Adrenal gland (tissue), 12 donors: ENCODE data around the gene CEP250. TPM values are rescaled to one million over a fixed set of nuclear protein-coding genes. Genes with fewer than 3 reads are reported as not detected.

Experiments used
- DNase-seq, 7 donors: peaks; one replicate each; pipeline ENCODE4 v3.0.0-alpha.2; 2019 to 2020
- H3K27ac ChIP-seq, 5 donors: fragments of 200-600 bp; sonication (generic) in 4 of 5; 1 replicate in 3 of 5; 2 replicates in 2 of 5; pipeline versions ENCODE4 v1.5.1 to v1.8.0; 2016 to 2020; ENCODE audit warnings: mild to moderate bottlenecking in 1 of 5
- H3K27me3 ChIP-seq: fragments of 200-600 bp; 2 replicates; pipeline ENCODE4 v1.8.0; 2021
- H3K36me3 ChIP-seq, 2 donors: fragments of 200-600 bp; replicated peaks in 1 of 2; 1 replicate in 1 of 2; 2 replicates in 1 of 2; pipeline versions ENCODE4 v1.5.1 to v1.8.0; 2018 to 2022
- H3K4me1 ChIP-seq, 2 donors: fragments of 200-600 bp; replicated peaks in 1 of 2; 1 replicate in 1 of 2; 2 replicates in 1 of 2; pipeline versions ENCODE4 v1.5.1 to v1.8.0; 2018 to 2021
- H3K4me3 ChIP-seq, 4 donors: fragments of 200-600 bp; sonication (generic) in 3 of 4; one replicate each; pipeline ENCODE4 v1.5.1; 2016 to 2018
- H3K9me3 ChIP-seq, 3 donors: fragments of 200-600 bp; sonication (generic) in 1 of 3; replicated peaks in 1 of 3; 1 replicate in 2 of 3; 2 replicates in 1 of 3; pipeline versions ENCODE4 v1.5.1 to v1.8.0; 2016 to 2021
- POLR2A ChIP-seq, 2 donors: fragments of 450-650 bp; IDR thresholded peaks; one replicate each; pipeline ENCODE4 v1.6.1; 2017; ENCODE audit warnings: antibody characterized with exemption in 2 of 2, mild to moderate bottlenecking in 2 of 2, moderate library complexity in 1 of 2
- WGBS, 4 donors: extraction: QIAGEN DNeasy Blood & Tissue Kit in 2 of 4; methylation state at CpG; one replicate each; pipeline versions ENCODE4 v1.1.5 to v1.1.7; 2013 to 2017; 5-methylcytosine and 5-hydroxymethylcytosine counted together
- intact Hi-C, 2 donors: fragments of 100-400 bp; cut with DNase I; formaldehyde crosslinking; loops; one replicate each; pipeline versions ENCODE4 v1.14.1 to v1.15.0; 2022 to 2023
- polyA plus RNA-seq, 3 donors: library from polyadenylated mRNA; stranded (reverse); fragments of 200-250 nt in 2 of 3; fragments of 350-450 nt in 1 of 3; fragmentation: Illumina TruSeq in 1 of 3; extraction: RNeasy Lipid Tissue Mini Kit (QIAGEN cat#74804) in 1 of 3; gene quantifications; one replicate each; pipeline ENCODE4 v1.2.3, GENCODE V29; 2013 to 2014
- total RNA-seq, 9 donors: library from RNA; depleted of rRNA in 4 of 9; stranded (reverse); fragments of >200 nt in 4 of 9; fragments of 120-200 nt in 1 of 9; fragmentation: NEBNext Ultra II Directional in 1 of 9; extraction: Animal tissue kit (Norgen Biotek cat#: 25700) in 1 of 9; gene quantifications; one replicate each; pipeline versions ENCODE4 v1.1.0 to v1.2.4, GENCODE V29; 2013 to 2023
- TF ChIP-seq, protein P1 (sequence below), 6 experiments: fragments of 450-650 bp in 4 of 6; fragments of 200-600 bp in 2 of 6; sonication (generic) in 1 of 6; IDR thresholded peaks; 1 replicate in 5 of 6; 2 replicates in 1 of 6; pipeline versions ENCODE4 v1.5.1 to v1.8.0; 2016 to 2021; ENCODE audit warnings: antibody characterized with exemption in 6 of 6, mild to moderate bottlenecking in 2 of 6, moderate library complexity in 1 of 6
- donor health status: healthy with polysubstance abuse.
- donor health status: Bipolar disorder and iron deficiency.
- donor health status: DM: yes; HTN: yes; CAD: no.
- donor health status: DM: no; HTN: no; CAD: no.
- donor health status: DM: no; HTN: no; CAD: no.
- donor health status: DM: yes; HTN: yes; CAD: no.

CEP250 gene
- total and polyA plus RNA-seq, 12 donors, result 12.6 to 49.8 (median 26.0) TPM

DNA sequence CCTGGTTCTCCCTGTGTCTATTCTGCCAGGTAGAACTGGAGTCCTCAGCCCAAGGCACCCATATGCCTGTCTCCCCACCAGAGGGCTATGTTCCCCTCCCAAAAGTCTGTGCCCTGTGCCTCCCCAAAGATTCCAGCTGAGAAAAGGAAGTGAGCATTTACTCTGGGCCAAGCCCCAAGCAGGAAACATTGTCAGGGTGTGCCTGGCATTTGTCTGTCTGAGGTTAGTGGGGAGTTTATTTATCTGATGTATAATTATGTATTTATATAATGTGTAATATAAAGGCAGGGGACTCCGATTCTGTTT lies 23.0 kb upstream of the CEP250 start:
- intact Hi-C loops, result loop anchor here in 1 of 2 donors (10.0 kb wide), 1 partner anchor 578 kb away; no protein-coding TSS in a partner anchor
- H3K4me1 ChIP-seq, result no peaks in the 10 kb centered on the region
- H3K4me3 ChIP-seq, result no peak overlapping the region
- TF ChIP-seq, protein P1, sequence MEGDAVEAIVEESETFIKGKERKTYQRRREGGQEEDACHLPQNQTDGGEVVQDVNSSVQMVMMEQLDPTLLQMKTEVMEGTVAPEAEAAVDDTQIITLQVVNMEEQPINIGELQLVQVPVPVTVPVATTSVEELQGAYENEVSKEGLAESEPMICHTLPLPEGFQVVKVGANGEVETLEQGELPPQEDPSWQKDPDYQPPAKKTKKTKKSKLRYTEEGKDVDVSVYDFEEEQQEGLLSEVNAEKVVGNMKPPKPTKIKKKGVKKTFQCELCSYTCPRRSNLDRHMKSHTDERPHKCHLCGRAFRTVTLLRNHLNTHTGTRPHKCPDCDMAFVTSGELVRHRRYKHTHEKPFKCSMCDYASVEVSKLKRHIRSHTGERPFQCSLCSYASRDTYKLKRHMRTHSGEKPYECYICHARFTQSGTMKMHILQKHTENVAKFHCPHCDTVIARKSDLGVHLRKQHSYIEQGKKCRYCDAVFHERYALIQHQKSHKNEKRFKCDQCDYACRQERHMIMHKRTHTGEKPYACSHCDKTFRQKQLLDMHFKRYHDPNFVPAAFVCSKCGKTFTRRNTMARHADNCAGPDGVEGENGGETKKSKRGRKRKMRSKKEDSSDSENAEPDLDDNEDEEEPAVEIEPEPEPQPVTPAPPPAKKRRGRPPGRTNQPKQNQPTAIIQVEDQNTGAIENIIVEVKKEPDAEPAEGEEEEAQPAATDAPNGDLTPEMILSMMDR (IDR thresholded peaks at IDR 0.05), result no peak
- no peak for TF ChIP-seq POLR2A (IDR thresholded peaks at IDR 0.05)
- no peaks in the 10 kb centered on the region for H3K36me3 ChIP-seq
- no peaks in the 10 kb centered on the region for H3K9me3 ChIP-seq
- no peaks in the 10 kb centered on the region for H3K27me3 ChIP-seq
- no peak overlapping the region for H3K27ac ChIP-seq
- WGBS, 4 donors, result 64 to 79% (median 70%) methylated on average over 1 of the region's 1 CpG
- DNase-seq, result no peak

DNA sequence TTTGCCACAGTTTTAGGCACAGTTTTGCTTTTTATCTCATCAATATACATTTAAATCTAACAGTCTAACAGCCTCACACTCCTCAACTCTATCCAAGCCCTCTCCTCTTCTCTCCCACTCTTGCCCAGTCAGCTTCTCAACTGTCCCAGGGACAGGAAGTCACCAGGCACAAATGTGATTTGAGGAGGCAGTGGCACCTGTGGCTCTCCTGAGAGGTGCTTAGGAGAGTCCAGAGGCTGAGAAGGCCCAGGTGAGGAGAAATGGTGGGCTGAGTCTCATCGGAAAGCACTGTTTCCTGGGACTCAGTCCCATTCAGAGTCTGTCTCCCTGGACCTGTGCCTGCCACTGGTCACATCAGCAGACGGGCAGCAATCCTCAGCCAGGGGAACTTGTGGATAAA lies 22.1 kb upstream of the CEP250 start:
- intact Hi-C loops, result loop anchor here in 1 of 2 donors (10.0 kb wide), 1 partner anchor 579 kb away; no protein-coding TSS in a partner anchor
- no peaks in the 10 kb centered on the region for H3K9me3 ChIP-seq
- TF ChIP-seq, protein P1 (IDR thresholded peaks at IDR 0.05), result no peak
- no peak for TF ChIP-seq POLR2A (IDR thresholded peaks at IDR 0.05)
- no peak for DNase-seq
- no peaks in the 10 kb centered on the region for H3K36me3 ChIP-seq
- 84 to 100% (median 87%) methylated on average over 1 to 2 of the region's 2 CpGs for WGBS, 4 donors
- no peak overlapping the region for H3K4me3 ChIP-seq
- H3K4me1 ChIP-seq, result no peaks in the 10 kb centered on the region
- H3K27ac ChIP-seq, result no peak overlapping the region
- H3K27me3 ChIP-seq, result no peaks in the 10 kb centered on the region

DNA sequence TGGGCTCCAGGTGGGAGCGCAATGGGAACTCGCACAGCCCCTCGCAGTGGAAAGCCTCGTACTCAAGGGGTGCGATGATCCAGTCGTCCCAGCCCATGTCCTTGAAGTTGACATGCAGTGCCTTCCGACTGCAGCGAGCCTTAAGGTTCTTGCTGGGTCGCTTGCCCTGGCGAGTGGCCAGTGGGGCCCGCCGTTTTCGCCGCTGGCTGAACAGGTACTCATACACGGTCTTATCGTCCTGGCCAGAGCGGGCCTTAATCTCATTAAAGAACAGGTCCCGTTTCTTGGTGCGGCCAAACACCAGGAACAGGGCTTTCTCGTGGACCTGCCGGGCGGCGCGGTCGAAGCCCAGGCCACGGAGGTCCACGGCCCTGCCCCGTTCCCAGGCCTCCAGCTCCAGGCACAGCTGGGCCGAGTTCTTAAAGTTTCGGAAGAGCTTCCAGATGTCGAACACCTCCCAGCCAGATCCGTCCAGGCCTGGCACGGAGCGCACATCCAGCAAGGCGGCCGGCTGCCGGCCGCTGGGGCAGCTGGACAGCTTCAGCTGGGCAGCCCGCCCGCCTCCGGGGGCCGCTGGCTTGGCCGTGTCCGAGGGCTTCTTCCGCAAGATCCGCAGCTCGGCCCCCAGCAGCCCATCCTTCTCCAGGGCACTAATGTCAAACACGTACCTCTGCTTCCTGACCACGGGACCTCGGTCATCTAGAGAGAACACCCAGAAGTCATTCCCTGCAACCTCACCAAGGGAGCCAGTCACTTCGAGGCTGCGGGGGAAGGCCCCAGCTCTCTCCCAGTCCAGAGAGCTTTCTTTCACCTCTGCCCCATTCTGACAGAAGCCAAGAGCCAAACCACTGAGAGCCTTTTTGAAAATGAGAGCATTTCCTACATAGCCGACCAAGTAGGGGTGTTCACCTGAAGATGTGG lies 21.1 kb upstream of the CEP250 start:
- Histone ChIP-seq H3K27me3 (no peaks in the 10 kb centered on the region), H3K4me1 (no peaks in the 10 kb centered on the region), H3K36me3 (no peaks in the 10 kb centered on the region), H3K4me3 (no peak overlapping the region), H3K27ac (no peak overlapping the region), H3K9me3 (no peaks in the 10 kb centered on the region)
- TF ChIP-seq, protein P1 (IDR thresholded peaks at IDR 0.05), result no peak
- no peak for TF ChIP-seq POLR2A (IDR thresholded peaks at IDR 0.05)
- no peak for DNase-seq
- intact Hi-C loops, result loop anchor here in 1 of 2 donors (5.0 to 10.0 kb wide), 2 partner anchors 132 to 580 kb away; no protein-coding TSS in a partner anchor
- WGBS, 4 donors, result 81 to 95% (median 86%) methylated on average over 11 to 53 of the region's 53 CpGs

DNA sequence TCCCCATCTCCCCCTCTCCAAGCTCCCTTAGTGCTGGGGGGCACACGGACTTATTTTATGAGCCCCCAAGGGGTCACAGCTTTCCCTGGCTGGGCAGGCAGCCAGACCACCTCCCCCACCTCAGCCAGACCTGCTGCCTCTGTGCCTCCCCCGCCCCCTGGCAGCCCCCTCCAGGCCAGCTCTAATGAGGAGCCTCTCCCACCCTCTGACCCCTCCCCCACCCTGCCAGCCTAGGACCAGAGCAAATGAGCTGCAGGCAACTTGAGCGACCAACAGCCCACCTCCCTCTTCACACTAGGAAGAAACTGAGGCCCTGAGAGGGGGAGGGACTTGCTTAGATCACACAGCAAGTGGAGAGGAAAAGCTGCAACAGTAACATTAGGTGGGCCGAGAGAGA lies 19.2 kb upstream of the CEP250 start:
- Histone ChIP-seq H3K4me3 (no peak overlapping the region), H3K36me3 (no peaks in the 10 kb centered on the region), H3K4me1 (no peaks in the 10 kb centered on the region), H3K9me3 (no peaks in the 10 kb centered on the region), H3K27me3 (no peaks in the 10 kb centered on the region), H3K27ac (no peak overlapping the region)
- intact Hi-C loops, result loop anchor here in 1 of 2 donors (5.0 to 10.0 kb wide), 2 partner anchors 134 to 581 kb away; no protein-coding TSS in a partner anchor
- no peak for DNase-seq
- no peak for TF ChIP-seq POLR2A (IDR thresholded peaks at IDR 0.05)
- TF ChIP-seq, protein P1 (IDR thresholded peaks at IDR 0.05), result no peak
- WGBS, 4 donors, result 69 to 82% (median 77%) methylated on average over 3 to 4 of the region's 4 CpGs
